Stimulated activated CD4-positive, alpha-beta T cell treated with anti-CD3 and anti-CD28 coated beads, TNF-alpha, amount 100 ng/mL, for 4 hours (primary cell): Measurements from ENCODE around the gene DMRT3.

Experiments
- DNase-seq, 3 experiments: peaks; one replicate each; pipeline ENCODE4 v3.0.0-alpha.2; 2020; ENCODE audit warnings: low read depth in 3 of 3

DMRT3 gene, protein sequence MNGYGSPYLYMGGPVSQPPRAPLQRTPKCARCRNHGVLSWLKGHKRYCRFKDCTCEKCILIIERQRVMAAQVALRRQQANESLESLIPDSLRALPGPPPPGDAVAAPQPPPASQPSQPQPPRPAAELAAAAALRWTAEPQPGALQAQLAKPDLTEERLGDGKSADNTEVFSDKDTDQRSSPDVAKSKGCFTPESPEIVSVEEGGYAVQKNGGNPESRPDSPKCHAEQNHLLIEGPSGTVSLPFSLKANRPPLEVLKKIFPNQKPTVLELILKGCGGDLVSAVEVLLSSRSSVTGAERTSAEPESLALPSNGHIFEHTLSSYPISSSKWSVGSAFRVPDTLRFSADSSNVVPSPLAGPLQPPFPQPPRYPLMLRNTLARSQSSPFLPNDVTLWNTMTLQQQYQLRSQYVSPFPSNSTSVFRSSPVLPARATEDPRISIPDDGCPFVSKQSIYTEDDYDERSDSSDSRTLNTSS

DNA sequence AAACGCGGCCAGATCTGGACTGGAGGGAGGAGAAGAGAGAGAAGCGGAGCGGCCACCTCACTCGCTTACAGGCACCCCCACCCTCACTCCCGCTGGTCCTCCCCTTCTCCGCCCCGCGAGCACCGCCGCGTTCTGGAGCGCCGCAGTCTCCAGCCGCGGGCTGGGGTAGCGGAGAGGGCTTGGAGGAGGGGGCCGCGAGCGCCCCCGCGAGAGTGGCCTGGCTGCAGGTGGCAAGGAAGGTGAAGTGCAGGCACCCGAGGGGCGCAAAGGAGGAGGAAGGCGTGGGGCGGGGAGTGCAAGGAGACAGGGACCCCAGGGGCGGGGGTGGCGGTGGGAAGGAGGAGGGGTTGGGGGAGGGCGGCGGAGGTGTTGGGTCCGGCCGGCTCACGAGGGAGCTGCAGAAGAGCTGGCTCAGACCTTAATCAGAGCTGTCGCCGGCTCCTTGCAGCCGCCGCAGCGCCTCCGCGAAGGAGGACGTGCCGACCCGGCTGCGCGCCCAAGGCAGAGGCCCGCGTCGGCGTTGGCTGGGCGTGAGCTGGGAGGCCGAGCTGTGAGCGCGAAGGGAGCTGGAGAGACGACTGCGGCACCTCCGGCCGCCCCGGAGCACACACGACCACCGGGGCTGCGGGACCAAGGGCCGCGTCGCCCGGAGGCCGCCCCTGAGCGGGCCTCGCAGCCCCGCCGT, at the start of gene DMRT3:
TSS of gene DMRT3 (plus strand) at position 398 of the 685 bp plus-strand sequence. CDS start 347 bp downstream, outside the sequence.
- no peak for DNase-seq

DNA sequence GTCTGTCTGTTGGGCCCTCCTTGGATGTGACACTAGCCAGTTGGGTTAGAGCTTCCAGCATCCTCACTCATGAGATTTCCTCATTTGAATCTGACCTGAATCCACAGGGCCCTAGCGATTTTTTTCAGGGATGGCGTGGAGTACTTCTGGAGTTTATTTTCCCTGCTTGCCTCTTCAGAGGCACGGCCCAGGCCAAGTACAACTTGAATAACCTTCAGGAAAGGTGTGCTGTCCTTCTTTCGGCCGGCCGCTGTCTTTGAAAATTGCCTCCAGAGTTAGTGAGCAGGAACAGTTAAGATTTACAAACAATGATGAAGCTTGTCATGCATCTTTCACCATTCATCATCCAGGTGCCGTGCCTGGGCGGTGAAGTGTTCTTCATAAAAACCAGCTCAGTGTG, 49.5 kb upstream of the DMRT3 start:
- DNase-seq = no peak

DNA sequence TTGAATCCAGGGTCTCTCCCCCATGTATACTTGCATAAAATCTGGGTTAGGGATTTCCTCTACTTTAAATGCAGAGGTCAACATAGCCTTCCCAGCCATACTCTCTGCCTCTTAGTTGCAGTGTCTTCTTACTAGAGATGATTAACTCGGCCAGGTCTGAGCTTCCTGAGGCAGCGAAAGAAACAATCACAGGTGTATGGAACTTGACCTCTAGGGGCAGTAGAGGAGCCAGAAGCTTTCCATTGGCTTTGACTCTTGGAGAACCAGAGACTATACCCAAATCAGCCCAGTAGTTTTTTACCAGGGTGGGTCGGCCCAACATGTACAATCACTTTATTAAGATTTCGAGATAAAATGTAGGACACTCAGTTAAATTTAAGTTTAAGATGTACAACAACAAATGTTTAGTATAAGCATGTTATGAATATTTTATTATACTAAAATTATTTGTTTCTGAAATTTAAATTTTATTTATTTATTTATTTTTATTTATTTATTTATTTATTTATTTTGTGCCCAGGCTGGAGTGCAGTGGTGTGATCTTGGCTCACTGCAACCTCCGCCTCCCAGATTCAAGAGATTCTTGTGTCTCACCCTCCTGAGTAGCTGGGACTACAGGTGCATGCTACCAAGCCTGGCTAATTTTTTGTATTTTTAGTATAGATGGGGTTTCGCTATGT, 48.0 kb upstream of the DMRT3 start:
- DNase-seq = no peak

DNA sequence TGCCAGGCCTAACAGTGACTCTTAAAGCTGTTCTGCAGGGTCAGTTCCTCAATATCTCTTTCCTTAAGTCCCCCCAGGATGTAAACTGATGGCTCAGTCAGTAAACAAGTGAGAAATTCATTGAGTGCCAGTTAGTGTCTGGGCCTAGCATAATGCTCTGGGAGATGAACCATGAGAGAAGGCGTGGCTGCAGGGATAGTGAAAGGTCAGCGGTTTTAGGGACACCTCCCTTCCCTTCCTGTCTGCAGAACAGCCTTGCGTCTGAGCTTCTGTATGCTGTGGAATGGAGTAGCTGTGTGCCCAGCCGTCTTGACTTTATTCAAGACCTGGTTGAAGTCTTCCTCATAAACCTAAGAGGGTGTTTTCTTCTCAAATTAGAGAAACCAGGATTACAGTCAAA, 46.7 kb upstream of the DMRT3 start:
- DNase-seq = no peak

DNA sequence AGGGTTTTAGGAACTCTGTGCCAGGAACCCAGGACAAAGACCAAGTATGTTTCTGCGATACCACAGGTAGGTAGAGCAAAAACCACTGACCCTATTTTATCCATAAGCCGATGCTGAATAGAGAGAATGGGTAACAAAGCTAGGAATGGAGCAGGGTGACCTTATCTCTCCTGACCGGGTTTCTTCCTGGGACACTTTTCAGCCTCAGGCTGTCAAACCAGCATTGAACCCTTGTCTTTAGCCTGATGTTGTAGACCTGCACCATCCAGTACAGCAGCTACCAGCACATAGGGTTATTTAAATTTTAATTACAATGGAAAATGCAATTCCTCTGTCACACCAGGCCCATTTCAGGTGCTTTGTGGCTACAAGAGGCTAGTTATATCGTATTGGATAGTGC, 43.1 kb upstream of the DMRT3 start:
- DNase-seq = no peak

DNA sequence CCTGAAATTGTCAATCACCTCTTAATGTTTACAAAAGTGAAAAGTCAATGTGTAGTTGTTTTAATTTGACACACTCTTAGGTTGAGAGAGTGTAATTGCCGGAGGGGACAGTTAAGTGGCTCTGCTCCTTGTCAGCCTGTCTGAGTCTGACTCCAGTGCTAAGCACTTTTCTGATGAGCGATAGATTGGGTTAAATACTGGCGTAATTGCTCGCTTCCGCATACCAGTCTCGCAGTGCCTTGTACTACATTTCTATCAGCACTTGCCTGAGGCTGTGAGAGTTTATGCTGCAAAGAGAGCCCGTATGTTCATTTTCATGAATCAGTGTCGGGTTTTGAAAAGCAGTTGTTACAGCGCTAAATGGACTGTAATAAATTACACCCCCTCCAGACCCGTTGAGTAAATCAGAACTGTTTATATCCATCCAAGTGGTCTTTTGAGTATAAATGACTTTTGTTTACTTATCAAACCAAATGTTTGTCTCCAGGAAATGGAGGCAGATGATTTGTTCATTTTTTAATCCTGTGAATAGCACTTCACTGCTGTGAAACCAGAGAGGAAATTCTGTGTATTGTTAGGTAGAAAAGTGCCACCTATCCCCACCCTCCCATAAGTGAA, 41.0 kb upstream of the DMRT3 start:
- DNase-seq = no peak

DNA sequence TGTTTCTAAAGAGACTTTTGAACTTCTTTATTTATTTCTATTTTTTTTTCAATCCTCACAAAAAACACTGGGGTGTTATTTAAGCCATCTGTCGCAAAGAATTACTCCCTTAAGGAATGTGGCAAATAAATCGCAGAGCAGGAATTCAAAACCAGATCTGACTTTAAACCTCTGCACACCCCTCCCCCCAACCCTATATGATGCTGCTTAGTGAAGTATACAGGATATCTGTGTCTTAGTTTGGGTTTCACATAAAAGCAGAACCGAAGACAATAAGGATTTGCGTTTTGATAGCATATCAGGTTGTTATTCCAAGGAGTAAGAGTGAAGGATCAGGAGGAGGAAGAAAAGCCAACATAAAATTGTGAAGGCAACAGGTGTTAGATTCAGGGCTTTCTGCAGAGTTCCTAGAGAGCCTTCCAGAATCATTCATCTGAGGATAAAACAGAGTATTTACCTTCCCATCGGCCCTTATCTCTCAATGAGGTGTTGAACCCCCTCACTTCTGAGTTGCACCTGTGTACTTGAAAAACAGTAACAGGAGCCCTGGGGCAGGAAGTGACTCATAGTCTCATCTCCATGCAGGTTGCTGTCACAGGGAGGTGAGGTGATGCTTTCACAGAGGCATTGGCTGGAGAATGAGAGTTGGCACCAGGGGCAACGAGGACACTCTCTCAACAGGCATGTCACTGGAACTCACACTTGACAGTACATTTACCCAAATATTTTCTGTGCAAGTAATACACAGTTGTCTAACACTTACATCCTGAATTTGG, 33.5 kb upstream of the DMRT3 start:
- no peak for DNase-seq

DNA sequence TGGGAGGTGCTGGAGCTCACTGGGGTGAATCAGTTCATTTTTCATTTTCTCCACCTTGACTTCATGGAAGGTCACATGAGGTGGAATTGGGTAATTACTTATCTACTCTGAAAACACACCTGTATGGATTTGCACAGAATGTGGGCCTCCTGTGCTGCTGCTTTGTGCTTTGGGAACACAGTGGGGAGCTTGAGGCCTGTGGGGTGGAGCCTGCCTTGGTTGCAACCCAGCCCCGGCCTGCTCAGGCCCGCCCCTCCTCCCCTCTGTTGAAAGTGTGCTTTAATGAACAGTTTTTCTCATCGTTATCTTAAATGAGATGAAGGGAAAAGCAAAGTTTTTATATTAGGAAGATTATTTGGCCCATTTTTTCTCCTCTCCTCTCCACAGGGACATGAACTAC, 28.5 kb upstream of the DMRT3 start:
- no peak for DNase-seq

DNA sequence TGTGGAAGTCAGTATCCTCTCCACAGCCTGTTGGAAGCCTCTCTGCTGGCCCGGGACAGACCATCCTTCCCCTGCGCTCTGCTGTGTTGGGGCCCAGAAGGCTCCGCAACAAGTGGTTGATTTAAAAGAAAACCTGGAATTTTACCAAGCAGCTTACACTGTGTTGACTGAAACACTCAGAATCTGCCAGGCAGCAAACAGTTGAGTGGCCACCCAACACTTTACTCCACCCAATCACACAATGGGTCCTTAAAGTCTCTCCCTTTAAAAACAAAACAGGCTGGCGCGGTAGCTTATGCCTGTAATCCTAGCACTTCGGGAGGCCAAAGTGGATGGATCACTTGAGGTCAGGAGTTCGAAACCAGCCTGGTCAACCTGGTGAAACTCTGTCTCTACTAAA, 28.0 kb upstream of the DMRT3 start:
- DNase-seq = no peak

DNA sequence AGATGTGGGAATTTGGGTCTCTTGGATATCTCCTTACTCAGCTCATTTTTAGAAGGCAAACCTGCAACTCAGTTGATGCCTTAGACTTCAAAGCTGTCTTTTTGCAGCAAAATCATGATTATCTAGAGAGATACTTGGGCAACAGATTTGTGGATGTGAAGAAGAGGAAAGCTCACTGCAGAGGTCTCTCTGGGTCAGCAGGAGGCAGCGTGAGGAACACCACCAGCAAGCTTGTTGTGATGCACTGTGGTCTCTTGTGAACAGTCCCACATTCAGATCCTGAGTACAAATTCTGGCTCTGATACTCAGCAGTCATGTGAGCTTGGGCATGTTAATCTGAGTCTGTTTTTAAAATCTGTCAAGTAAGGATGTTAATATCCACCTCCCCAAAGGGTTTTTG, 26.3 kb upstream of the DMRT3 start:
- DNase-seq = no peak

DNA sequence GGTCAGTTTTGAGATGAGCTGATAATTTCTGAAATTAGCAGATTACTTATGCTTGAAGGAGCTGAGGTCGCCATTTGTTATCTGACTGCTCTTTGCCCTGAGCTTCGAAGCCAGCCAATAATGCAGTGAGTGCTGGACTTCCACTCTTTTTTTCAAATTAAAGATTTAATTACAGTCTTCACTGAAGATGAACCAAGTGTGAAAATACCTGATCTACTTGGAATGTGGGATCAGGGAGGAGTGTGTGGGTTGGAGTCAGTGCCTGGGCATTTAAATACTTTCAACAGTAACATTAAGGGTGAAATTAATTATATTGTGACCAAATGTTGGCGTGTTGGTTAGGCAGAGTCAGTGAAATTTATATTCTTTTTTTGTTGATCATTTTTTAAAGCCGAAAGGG, 23.9 kb upstream of the DMRT3 start:
- DNase-seq = no peak

DNA sequence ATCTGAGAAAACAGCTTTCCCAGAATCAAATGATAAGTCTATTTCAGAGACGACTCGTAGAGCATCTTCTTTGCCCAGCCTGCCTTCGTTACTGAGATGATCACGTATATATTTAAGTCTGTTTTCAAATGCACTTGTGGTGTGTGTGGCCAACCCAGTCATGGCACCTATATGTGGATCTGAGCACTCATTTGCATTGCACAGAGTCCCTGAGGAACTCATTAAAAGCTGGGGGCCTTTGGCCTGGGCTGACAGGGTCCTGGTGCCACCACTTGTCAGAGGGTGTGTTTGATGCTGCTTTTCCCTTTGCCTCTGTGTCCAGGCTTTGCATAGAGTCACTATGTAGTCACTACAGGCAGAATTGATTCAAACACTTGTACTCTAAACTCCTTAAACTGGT, 17.4 kb upstream of the DMRT3 start:
- DNase-seq = no peak

DNA sequence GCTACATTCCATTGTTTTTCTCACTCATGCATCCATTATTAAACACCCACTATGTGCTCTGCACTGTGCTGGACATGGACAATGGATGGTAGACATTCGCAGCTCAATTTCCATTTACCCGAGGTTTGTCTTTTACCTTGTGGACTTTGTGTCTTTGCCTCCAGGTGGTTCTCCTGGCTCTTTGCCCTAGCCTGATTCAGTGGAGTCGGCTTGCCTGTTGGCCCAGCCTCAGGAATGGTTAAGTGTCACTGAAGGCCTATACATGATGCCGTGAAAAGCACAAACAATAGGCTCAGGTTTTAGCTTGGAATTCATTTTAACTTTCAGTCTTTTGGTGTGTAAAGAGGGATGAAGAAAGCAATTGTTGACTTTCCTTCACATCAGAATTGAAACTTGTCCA, 16.5 kb upstream of the DMRT3 start:
- no peak for DNase-seq

DNA sequence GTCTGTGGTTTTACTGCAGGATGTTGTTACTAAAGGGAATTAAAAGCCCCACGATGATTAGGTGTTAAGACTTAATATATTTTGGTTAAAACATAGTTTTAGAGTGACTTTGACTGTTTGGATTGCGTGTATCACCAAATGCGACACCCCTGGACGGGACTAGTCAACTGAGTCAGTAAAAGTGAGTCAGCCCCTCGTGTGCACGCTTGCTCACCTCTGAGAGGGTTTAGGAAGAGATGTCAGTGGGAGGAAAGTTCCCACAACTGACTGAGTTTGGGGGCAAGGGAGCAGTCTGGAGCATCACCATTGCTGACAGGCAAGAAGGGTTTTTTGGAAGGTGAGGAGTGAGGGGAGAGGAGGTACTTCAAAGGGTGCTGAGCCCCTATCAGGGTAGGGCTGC, 14.4 kb upstream of the DMRT3 start:
- DNase-seq = no peak

DNA sequence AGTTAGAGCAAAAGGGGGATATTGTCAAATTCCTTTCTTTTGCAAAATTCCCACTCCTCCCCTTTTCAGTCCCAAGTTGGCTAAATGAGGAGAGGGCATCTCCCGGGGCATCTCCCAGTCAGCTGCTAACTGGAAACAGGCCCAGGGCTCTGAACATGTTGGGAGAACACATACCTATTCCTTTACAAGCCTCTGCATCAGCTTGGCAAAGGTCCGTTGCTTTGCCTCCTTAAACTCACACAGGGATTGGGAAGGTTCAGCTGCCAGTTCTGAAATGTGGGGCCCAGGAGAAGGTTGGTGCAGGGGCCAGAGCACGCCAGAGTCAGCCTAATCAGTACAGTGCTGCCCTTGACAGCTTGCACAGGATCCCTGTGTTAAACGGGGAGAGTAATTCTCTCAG, 11.0 kb upstream of the DMRT3 start:
- no peak for DNase-seq

DNA sequence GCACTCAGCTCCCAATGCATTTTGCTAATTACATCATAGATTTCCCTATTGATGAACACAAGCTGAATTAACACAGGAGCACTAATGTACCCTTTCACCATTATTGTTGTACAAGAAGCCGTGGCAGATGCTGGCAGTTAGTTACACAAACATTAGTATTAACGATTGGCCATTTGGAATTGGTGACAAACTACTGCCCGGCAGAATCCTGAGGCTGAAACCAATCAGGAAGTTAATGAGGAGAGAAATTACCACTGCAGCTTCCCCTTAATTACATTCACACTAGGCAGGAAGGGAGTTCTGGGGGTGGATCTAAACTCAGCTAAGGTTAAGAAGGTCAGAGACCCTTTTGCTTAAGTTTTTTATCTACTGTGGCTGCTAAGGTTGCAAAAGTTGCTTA, 9.6 kb upstream of the DMRT3 start:
- DNase-seq = no peak

DNA sequence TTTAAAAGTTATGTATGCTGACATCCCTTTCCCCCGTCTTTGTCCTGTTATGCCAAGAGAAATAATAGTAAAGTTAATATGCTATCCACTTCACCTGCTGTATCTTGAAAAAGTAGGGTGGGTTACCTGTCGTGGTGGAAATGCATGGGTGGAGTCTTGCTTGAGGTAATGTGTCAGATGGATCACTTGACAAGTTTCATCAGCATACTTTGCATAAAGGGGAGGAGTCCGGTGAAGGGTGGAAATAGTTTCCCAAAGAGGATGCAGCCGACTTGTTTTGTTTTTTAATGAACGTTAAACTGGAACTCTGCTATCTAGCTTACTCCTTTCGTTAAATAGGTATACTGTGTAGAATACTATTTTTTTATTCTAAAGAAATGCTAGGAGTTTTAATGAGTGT, 9.0 kb upstream of the DMRT3 start:
- DNase-seq = no peak

DNA sequence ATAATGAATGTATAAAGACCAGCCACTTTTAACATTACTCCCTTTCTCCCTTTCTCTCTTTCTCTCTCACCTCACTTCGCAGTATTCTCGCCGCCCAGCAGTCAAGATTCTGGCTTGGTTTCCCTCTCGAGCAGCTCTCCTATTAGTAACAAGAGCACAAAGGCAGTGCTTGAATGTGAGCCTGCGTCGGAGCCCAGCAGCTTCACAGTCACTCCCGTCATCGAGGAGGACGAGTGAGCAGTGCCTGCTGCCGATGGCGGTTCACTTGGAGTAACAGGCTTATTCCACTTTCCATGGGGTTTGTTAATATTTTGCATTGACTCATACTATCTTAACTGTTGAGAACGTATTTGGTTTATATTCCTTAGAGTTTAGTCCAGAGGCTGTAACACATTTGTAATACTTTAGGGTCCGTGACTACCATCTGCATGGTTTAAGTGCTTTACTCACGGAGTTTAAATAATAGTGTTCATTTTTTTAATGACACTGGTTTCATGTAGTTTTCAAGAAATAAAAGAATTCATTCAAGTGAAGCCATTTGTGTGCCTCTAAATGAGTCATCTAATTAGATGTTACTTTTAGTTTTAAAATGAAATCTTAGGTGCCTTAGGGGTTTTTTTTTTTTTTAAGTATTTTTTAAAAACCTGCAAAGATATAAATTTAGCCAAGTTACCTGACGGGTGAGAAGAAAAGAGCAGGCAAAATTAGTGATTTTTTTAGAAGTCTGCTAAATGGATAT, 8.4 kb upstream of the DMRT3 start:
- no peak for DNase-seq

DNA sequence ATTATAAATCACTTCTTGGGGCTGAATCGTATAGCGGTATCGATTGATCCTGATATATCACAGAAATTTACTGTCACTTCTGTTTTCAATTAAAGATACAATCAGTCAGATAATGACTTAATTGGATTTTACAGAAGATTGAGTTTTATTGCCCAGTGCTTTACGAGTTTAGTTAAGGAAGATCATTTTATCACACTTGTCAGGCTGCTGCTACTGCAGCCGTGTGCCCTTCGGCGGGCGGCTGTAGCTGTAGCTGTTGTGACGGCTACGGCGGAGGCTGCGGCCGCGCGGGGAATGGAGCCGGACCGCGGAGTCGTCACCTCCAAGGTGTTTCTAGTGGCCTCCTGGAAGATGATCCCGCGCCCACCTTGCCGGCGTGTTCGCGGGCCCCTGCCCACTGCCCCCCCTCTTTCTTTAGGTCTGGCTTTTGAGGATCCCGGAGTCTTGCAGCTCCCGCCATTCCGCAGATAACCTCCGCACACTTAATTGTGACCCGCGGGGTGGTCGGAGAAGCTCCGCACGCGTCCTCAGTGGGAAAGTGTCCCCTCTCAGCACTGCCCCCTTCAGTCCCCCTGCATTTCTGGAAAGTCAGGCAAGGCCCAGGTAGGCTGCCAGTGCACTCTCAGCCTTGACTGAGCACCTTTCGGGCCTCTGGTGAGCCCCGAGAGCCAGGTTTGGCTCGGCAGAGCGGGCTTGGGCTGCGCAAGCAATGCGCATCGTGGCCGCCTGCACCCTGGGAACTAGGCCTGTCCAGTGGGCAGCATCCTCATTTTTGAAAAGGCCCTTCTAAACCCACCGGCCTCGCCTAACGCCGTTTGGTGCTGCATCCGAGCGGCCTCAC, 6.9 kb upstream of the DMRT3 start:
- DNase-seq = no peak
